H1 (cell line): ENCODE data around the gene MRPL22. TPM values are rescaled to one million over a fixed set of nuclear protein-coding genes. Genes with fewer than 3 reads are reported as not detected.

Source experiments
- CTCF ChIA-PET: fragments of 300-600 bp; sonication (Branson Sonifier 250); formaldehyde crosslinking; loops from one replicate; lab custom pipeline; 2021; ENCODE audit not compliant: partially characterized antibody; lab: Charles Lee
- POLR2A ChIA-PET: fragments of 300-600 bp; sonication (Branson Sonifier 250); formaldehyde crosslinking; loops from one replicate; lab custom pipeline; 2021; ENCODE audit warnings: inconsistent platforms; ENCODE audit not compliant: partially characterized antibody; lab: Charles Lee
- DNase-seq, 2 experiments: peaks; one replicate each; pipeline versions ENCODE4 v3.0.0 to v3.0.0-alpha.2; 2010 to 2022; ENCODE audit warnings: low spot score in 2 of 2, low read depth in 1 of 2, mixed read lengths in 1 of 2
- FAIRE-seq: peaks from 2 replicates; lab custom pipeline; 2011; peaks lifted over from hg19 to GRCh38; lab: Jason Lieb, UNC
- H2AFZ ChIP-seq: 2 replicates; pipeline ENCODE4 v1.8.1; 2012; ENCODE audit warnings: low read length, inconsistent platforms
- H2AK5ac ChIP-seq: 2 replicates; pipeline ENCODE4 v1.6.1; 2013; ENCODE audit warnings: low read depth, low read length
- H2BK120ac ChIP-seq: replicated peaks from 2 replicates; pipeline ENCODE3; 2013; ENCODE audit warnings: low read depth, low read length, inconsistent platforms
- H2BK12ac ChIP-seq: 2 replicates; pipeline ENCODE4 v1.6.1; 2013; ENCODE audit warnings: low read depth, low read length
- H2BK15ac ChIP-seq: 2 replicates; pipeline ENCODE4 v1.6.1; 2013; ENCODE audit warnings: low read length
- H2BK20ac ChIP-seq: 2 replicates; pipeline ENCODE4 v1.6.1; 2013; ENCODE audit warnings: low read length
- H2BK5ac ChIP-seq: 2 replicates; pipeline ENCODE4 v1.6.1; 2013; ENCODE audit warnings: low read depth, low read length
- H3K14ac ChIP-seq: 2 replicates; pipeline ENCODE4 v1.6.1; 2013; ENCODE audit warnings: inconsistent platforms; ENCODE audit not compliant: insufficient read length
- H3K18ac ChIP-seq: 2 replicates; pipeline ENCODE4 v1.6.1; 2013; ENCODE audit warnings: low read length; ENCODE audit errors: extremely low read depth
- H3K23ac ChIP-seq: 2 replicates; pipeline ENCODE4 v1.6.1; 2013; ENCODE audit warnings: inconsistent platforms; ENCODE audit not compliant: insufficient read length
- H3K23me2 ChIP-seq: 2 replicates; pipeline ENCODE4 v1.6.1; 2013; ENCODE audit warnings: low read depth, low read length
- H3K27ac ChIP-seq: 2 replicates; pipeline ENCODE4 v1.6.1; 2011; ENCODE audit warnings: low read depth, low read length, inconsistent platforms
- H3K27me3 ChIP-seq, 4 experiments: replicated peaks in 1 of 4; 1 replicate in 1 of 4; 2 replicates in 3 of 4; pipeline versions ENCODE4 v1.6.1 to v1.8.1; 2011 to 2013; ENCODE audit warnings: low read length in 3 of 4, mild to moderate bottlenecking in 3 of 4, inconsistent platforms in 2 of 4, mixed read lengths in 2 of 4, moderate library complexity in 1 of 4; ENCODE audit not compliant: control insufficient read depth in 3 of 4, insufficient read depth in 3 of 4; ENCODE audit errors: extremely low read depth in 1 of 4
- H3K36me3 ChIP-seq, 4 experiments: 2 replicates each; pipeline versions ENCODE4 v1.6.1 to v1.8.1; 2011 to 2013; ENCODE audit warnings: mild to moderate bottlenecking in 4 of 4, low read length in 3 of 4, moderate library complexity in 2 of 4, control low read depth in 1 of 4, inconsistent platforms in 1 of 4; ENCODE audit not compliant: insufficient read depth in 4 of 4, control insufficient read depth in 2 of 4
- H3K4ac ChIP-seq: replicated peaks from 2 replicates; pipeline ENCODE3; 2013; ENCODE audit warnings: low read length, low read depth, mixed read lengths, inconsistent platforms; ENCODE audit not compliant: insufficient read length
- H3K4me1 ChIP-seq, 4 experiments: replicated peaks in 1 of 4; 1 replicate in 1 of 4; 2 replicates in 3 of 4; pipeline versions ENCODE4 v1.6.1 to v1.8.1; 2011 to 2013; ENCODE audit warnings: low read length in 3 of 4, inconsistent platforms in 2 of 4, mixed read lengths in 1 of 4; ENCODE audit not compliant: insufficient read depth in 4 of 4, control insufficient read depth in 3 of 4
- H3K4me2 ChIP-seq, 2 experiments: 2 replicates each; pipeline versions ENCODE4 v1.6.1 to v1.8.1; 2011 to 2013; ENCODE audit warnings: low read depth in 2 of 2, low read length in 2 of 2, control low read depth in 1 of 2, inconsistent platforms in 1 of 2, mild to moderate bottlenecking in 1 of 2; ENCODE audit not compliant: insufficient read depth in 1 of 2
- H3K4me3 ChIP-seq, 4 experiments: fragments of 200-600, 300-600 bp in 1 of 4; sonication (generic), shearing (Covaris generic), sonication (Bioruptor Twin) in 1 of 4; 2 replicates each; pipeline versions ENCODE4 v1.5.1 to v1.8.1; 2011 to 2016; ENCODE audit warnings: low read length in 4 of 4, low read depth in 3 of 4, control low read depth in 2 of 4, inconsistent platforms in 2 of 4, mild to moderate bottlenecking in 2 of 4, mixed read lengths in 1 of 4, moderate library complexity in 1 of 4; ENCODE audit not compliant: insufficient read depth in 2 of 4; ENCODE audit errors: extremely low read depth in 1 of 4
- H3K56ac ChIP-seq: replicated peaks from 2 replicates; pipeline ENCODE3; 2013; ENCODE audit warnings: low read depth, mild to moderate bottlenecking, mixed read lengths, low read length, inconsistent platforms; ENCODE audit not compliant: insufficient read length
- H3K79me1 ChIP-seq: 2 replicates; pipeline ENCODE4 v1.6.1; 2013; ENCODE audit warnings: low read depth, low read length, control low read depth
- H3K79me2 ChIP-seq, 2 experiments: 2 replicates each; pipeline versions ENCODE4 v1.6.1 to v1.8.1; 2012 to 2013; ENCODE audit warnings: low read length in 2 of 2, mild to moderate bottlenecking in 2 of 2, inconsistent platforms in 1 of 2; ENCODE audit not compliant: insufficient read depth in 2 of 2, control insufficient read depth in 1 of 2
- H3K9ac ChIP-seq, 4 experiments: replicated peaks in 1 of 4; 1 replicate in 1 of 4; 2 replicates in 3 of 4; pipeline versions ENCODE4 v1.6.1 to v1.8.1; 2011 to 2013; ENCODE audit warnings: low read depth in 3 of 4, low read length in 3 of 4, control low read depth in 2 of 4, mild to moderate bottlenecking in 2 of 4, moderate library complexity in 2 of 4, inconsistent platforms in 1 of 4; ENCODE audit errors: extremely low read depth in 1 of 4
- H3K9me3 ChIP-seq, 2 experiments: 2 replicates each; pipeline versions ENCODE4 v1.6.1 to v1.8.1; 2012 to 2013; ENCODE audit warnings: mild to moderate bottlenecking in 2 of 2, moderate library complexity in 2 of 2, control low read depth in 1 of 2, inconsistent platforms in 1 of 2, low read depth in 1 of 2, low read length in 1 of 2, mixed read lengths in 1 of 2; ENCODE audit not compliant: insufficient read depth in 2 of 2
- H4K20me1 ChIP-seq, 2 experiments: replicated peaks in 1 of 2; 2 replicates each; pipeline versions ENCODE3 to v1.8.1; 2011 to 2013; ENCODE audit warnings: inconsistent platforms in 2 of 2, low read length in 2 of 2, mild to moderate bottlenecking in 1 of 2; ENCODE audit not compliant: insufficient read depth in 2 of 2, control insufficient read depth in 1 of 2
- H4K5ac ChIP-seq: 2 replicates; pipeline ENCODE4 v1.6.1; 2013; ENCODE audit warnings: low read length, low read depth, mixed read lengths, inconsistent platforms; ENCODE audit not compliant: insufficient read length
- H4K8ac ChIP-seq: 2 replicates; pipeline ENCODE4 v1.8.0; 2013; ENCODE audit warnings: mild to moderate bottlenecking, moderate library complexity, low read length, inconsistent platforms; ENCODE audit not compliant: insufficient read depth; ENCODE audit errors: extremely low read depth
- H4K91ac ChIP-seq: replicated peaks from 2 replicates; pipeline ENCODE3; 2013; ENCODE audit warnings: low read length, mixed read lengths, inconsistent platforms; ENCODE audit not compliant: insufficient read length
- CHD2 ChIP-seq: IDR thresholded peaks from 2 replicates; pipeline ENCODE4 v1.6.1; 2012; ENCODE audit warnings: low read length, improper control_type of control experiment
- GABPA ChIP-seq: IDR thresholded peaks from 2 replicates; pipeline ENCODE4 v1.6.1; 2011; ENCODE audit warnings: mild to moderate bottlenecking, low read length, moderate library complexity, borderline replicate concordance; ENCODE audit not compliant: insufficient read depth
- NRF1 ChIP-seq: IDR thresholded peaks from 2 replicates; pipeline ENCODE4 v1.6.1; 2011; ENCODE audit warnings: mild to moderate bottlenecking, low read depth, low read length, improper control_type of control experiment
- POLR2A ChIP-seq, 2 experiments: IDR thresholded peaks; 1 replicate in 1 of 2; 2 replicates in 1 of 2; pipeline ENCODE4 v1.6.1; 2011; ENCODE audit warnings: low read depth in 2 of 2, low read length in 2 of 2, mild to moderate bottlenecking in 2 of 2; ENCODE audit errors: control extremely low read depth in 1 of 2
- SAP30 ChIP-seq: fragments of 300-600 bp; sonication (generic); IDR thresholded peaks from 2 replicates; pipeline ENCODE4 v1.7.1; 2012; ENCODE audit warnings: low read length, moderate library complexity, mild to moderate bottlenecking, inconsistent platforms; ENCODE audit not compliant: insufficient read depth, insufficient replicate concordance
- SIN3A ChIP-seq, 2 experiments: IDR thresholded peaks in 1 of 2; conservative IDR thresholded peaks in 1 of 2; 2 replicates each; pipeline ENCODE4 v1.6.1; 2011 to 2012; ENCODE audit warnings: low read length in 2 of 2, improper control_type of control experiment in 1 of 2, low read depth in 1 of 2, mild to moderate bottlenecking in 1 of 2
- TBP ChIP-seq: IDR thresholded peaks from 2 replicates; pipeline ENCODE4 v1.6.1; 2011; ENCODE audit warnings: low read depth, low read length, improper control_type of control experiment
- TCF12 ChIP-seq: IDR thresholded peaks from 2 replicates; pipeline ENCODE4 v1.6.1; 2011; ENCODE audit warnings: low read depth, mild to moderate bottlenecking, low read length
- WGBS, 2 experiments: shearing (Covaris generic) in 1 of 2; methylation state at CpG; one replicate each; pipeline versions ENCODE4 v1.1.6 to v1.1.7; 2013 to 2015; ENCODE audit warnings: low lambda C conversion rate in 2 of 2, mixed read lengths in 2 of 2, inconsistent platforms in 1 of 2, low coverage in 1 of 2, missing lambda C conversion rate in 1 of 2; ENCODE audit not compliant: insufficient replicate concordance in 2 of 2, insufficient coverage in 1 of 2, insufficient read length in 1 of 2; ENCODE audit errors: extremely low coverage in 1 of 2, missing lambda C conversion rate in 1 of 2; 5-methylcytosine and 5-hydroxymethylcytosine counted together
- polyA plus RNA-seq, 7 experiments: library from polyadenylated mRNA; depleted of rRNA in 3 of 7; stranded (reverse) in 5 of 7; unstranded in 2 of 7; fragments of >200 nt in 5 of 7; fragments of 200-250 nt in 2 of 7; gene quantifications; 1 replicate in 5 of 7; 2 replicates in 1 of 7; 4 replicates in 1 of 7; pipeline versions ENCODE4 v1.2.1 to v1.2.3, GENCODE V29; 2011 to 2013; ENCODE audit warnings: missing spikeins in 2 of 7, mixed read lengths in 2 of 7
- total RNA-seq: library from RNA; stranded (reverse); fragmentation: NEBNext Ultra II Directional; extraction: Animal tissue kit (Norgen Biotek cat#: 25700); gene quantifications from 2 replicates; pipeline ENCODE4 v1.2.1, GENCODE V29; 2021
- TF ChIP-seq, protein P1 (sequence below): IDR thresholded peaks from 2 replicates; pipeline ENCODE4 v1.6.1; 2012; ENCODE audit warnings: inconsistent platforms

Gene MRPL22
- total and polyA plus RNA-seq, 2 of the 8 experiments (the other 6 are each of a cell fraction or from before 2014, with no cell fraction given), result 46.8 to 65.6 TPM

DNA sequence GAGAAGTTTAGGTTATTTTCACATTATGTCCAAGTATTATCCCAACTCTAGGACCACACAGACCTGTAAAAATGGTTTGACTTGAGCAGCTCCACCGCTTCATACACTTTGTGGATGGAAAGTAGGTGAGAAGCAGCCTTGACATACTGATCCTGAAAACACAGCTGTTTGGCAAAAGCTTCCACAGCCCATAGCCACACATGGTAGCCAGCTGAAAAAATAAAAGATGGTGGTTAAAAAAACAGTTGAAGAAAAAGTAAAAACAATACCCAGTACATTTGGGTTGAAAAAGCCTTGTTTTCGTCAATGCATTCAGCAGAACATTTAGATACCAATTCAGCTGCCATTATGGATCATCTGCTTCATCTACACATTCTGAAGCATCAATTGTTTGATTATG, 39.6 kb upstream of the MRPL22 start:
- Histone ChIP-seq H3K4me1 (no peaks in the 10 kb centered on the region), H2BK120ac (no peak overlapping the region), H3K4me2 (no peak overlapping the region), H3K27me3 (no peaks in the 10 kb centered on the region), H3K9ac (no peak overlapping the region), H2AK5ac (no peak overlapping the region), H3K9me3 (no peaks in the 10 kb centered on the region), H3K23me2 (no peaks in the 10 kb centered on the region; the same call in 1 of the 2 replicates), H4K5ac (no peak overlapping the region), H3K79me1 (no peaks in the 10 kb centered on the region), H2BK15ac (no peak overlapping the region), H4K8ac (no peak overlapping the region), H3K56ac (no peak overlapping the region), H2BK5ac (no peak overlapping the region), H3K4me3 (no peak overlapping the region), H2BK12ac (no peak overlapping the region), H4K20me1 (no peaks in the 10 kb centered on the region), H2BK20ac (no peak overlapping the region), H4K91ac (no peak overlapping the region), H3K18ac (no peak overlapping the region), H3K27ac (no peak overlapping the region), H3K36me3 (peaks cover 35 to 89% (median 63%) of the 10 kb centered on the region in 4 experiments), H3K79me2 (no peaks in the 10 kb centered on the region), H2AFZ (no peak overlapping the region), H3K4ac (no peak overlapping the region), H3K14ac (no peak overlapping the region), H3K23ac (no peak overlapping the region)
- FAIRE-seq (no peak), DNase-seq (no peak)
- TF ChIP-seq, protein P1, sequence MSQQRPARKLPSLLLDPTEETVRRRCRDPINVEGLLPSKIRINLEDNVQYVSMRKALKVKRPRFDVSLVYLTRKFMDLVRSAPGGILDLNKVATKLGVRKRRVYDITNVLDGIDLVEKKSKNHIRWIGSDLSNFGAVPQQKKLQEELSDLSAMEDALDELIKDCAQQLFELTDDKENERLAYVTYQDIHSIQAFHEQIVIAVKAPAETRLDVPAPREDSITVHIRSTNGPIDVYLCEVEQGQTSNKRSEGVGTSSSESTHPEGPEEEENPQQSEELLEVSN, result no peak
- TF ChIP-seq POLR2A (IDR thresholded peaks at IDR 0.05; ENCODE audit: control extremely low read depth in 1 of 2, low read depth in 2 of 2, low read length in 2 of 2) (no peak), TBP (no peak), SIN3A (conservative IDR thresholded peaks at IDR 0.05 in 1 of 2, IDR thresholded peaks at IDR 0.05 in 1 of 2; ENCODE audit: low read depth in 1 of 2, low read length in 2 of 2) (no peak), NRF1 (no peak), TCF12 (no peak), CHD2 (no peak), GABPA (no peak), SAP30 (no peak)
- WGBS, 2 experiments, result 93% methylated on average over 2 of the region's 2 CpGs; no CpG with 5 or more reads in 1 of the 2 experiments
- ChIA-PET POLR2A (interaction anchor here (0.7 kb wide), 1 partner anchor 8 kb away, joined by 3 read pairs; no protein-coding TSS in a partner anchor), CTCF (interaction anchor here (1.0 to 1.4 kb wide), 3 partner anchors 10 to 261 kb away, joined by 3 to 5 read pairs (median 3); no protein-coding TSS in a partner anchor)
